Natural killer cell treated with Interleukin-12 subunit alpha and Interleukin-12 subunit beta and Interleukin-15 and Interleukin-18, amount 100 ng/mL, for 72 hours (primary cell): Measurements from ENCODE around the gene RPL15. TPM values are rescaled to one million over a fixed set of nuclear protein-coding genes. Genes with fewer than 3 reads are reported as not detected.

Experiments used
- ATAC-seq, 2 donors: fragments of 150-1000 bp; cut with Tn5 transposase in 1 of 2; sonication (Bioruptor Pico), chemical (Tn5 transposase) in 1 of 2; 2 replicates each; pipeline ENCODE4 v1.10.0; 2021
- DNase-seq: peaks from one replicate; pipeline ENCODE4 v3.0.0; 2022; ENCODE audit warnings: low spot score
- H3K27ac Mint-ChIP-seq, 2 donors: 1 replicate in 1 of 2; 2 replicates in 1 of 2; pipeline ENCODE4 v1.8.0; 2022; ENCODE audit warnings: mixed read lengths in 2 of 2, mild to moderate bottlenecking in 1 of 2, moderate library complexity in 1 of 2
- H3K27me3 Mint-ChIP-seq, 2 donors: 1 replicate in 1 of 2; 2 replicates in 1 of 2; pipeline ENCODE4 v1.8.0; 2022; ENCODE audit warnings: mixed read lengths in 2 of 2
- H3K36me3 Mint-ChIP-seq: one replicate; pipeline ENCODE4 v1.8.0; 2022; ENCODE audit warnings: mixed read lengths
- H3K4me1 Mint-ChIP-seq, 2 donors: 1 replicate in 1 of 2; 2 replicates in 1 of 2; pipeline ENCODE4 v1.8.0; 2022; ENCODE audit warnings: low read depth in 2 of 2, mixed read lengths in 2 of 2, mild to moderate bottlenecking in 1 of 2
- H3K4me3 Mint-ChIP-seq: one replicate; pipeline ENCODE4 v1.8.0; 2022; ENCODE audit warnings: mixed read lengths
- H3K9me3 Mint-ChIP-seq: 2 replicates; pipeline ENCODE4 v1.8.0; 2022; ENCODE audit warnings: mixed read lengths
- total RNA-seq, 2 donors: library from RNA; stranded (reverse); gene quantifications; one replicate each; pipeline ENCODE4 v1.2.3, GENCODE V29; 2022

Gene RPL15
- total RNA-seq, 2 donors from 2014 or later = 1,150 to 1,334 TPM

- Mint-ChIP-seq H3K27me3 (no peaks in the 10 kb centered on the region), H3K27ac (no peak overlapping the region), H3K4me3 (no peak overlapping the region), H3K4me1 (peaks cover 5 to 9% of the 10 kb centered on the region in 2 donors), H3K36me3 (peaks cover 6% of the 10 kb centered on the region), H3K9me3 (no peaks in the 10 kb centered on the region)
- DNase-seq (no peak), ATAC-seq (no peak)
Observed at GRCh38 chr3:23968463-23969184, 51.7 kb downstream of the RPL15 start.

DNA sequence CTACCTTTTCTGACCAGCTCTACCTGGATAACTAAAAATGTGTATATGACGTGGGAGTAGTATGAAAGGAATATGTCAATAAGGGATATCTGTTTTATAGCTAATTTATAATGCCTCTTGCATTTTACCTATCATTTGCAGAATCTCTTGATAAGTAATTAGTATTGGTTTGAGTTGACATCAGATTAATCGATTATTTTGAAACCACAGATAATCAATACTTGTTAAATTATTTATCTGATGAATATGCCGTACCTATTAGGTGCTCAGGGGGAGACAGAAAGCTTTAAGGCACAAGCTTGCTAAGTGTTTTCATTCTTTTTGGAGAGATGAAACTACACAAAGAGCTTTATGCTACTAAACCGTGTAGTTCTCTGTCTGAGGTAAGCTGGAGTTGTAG lies 52.5 kb downstream of the RPL15 start:
- Mint-ChIP-seq H3K4me1 (peaks cover 5 to 9% of the 10 kb centered on the region in 2 donors), H3K9me3 (no peaks in the 10 kb centered on the region), H3K36me3 (peaks cover 6% of the 10 kb centered on the region), H3K27me3 (no peaks in the 10 kb centered on the region), H3K27ac (no peak overlapping the region), H3K4me3 (no peak overlapping the region)
- no peak for ATAC-seq
- DNase-seq = no peak

Other genes starting within 250 kb of the RPL15 start
- gene UBE2E1, start 111.2 kb upstream of the RPL15 start, total RNA-seq = 10 to 100 TPM; 56.5 to 68.5 TPM
- 1 to 10 TPM; 4.9 to 6.7 TPM for gene NKIRAS1, start 142 bp upstream of the RPL15 start, total RNA-seq
- gene NR1D2, start 28.2 kb downstream of the RPL15 start, total RNA-seq = 1 to 10 TPM; 4.2 to 5.2 TPM